ENCODE measurements around the gene RBMX.
A peak's percentile ranks its signal among the peaks of the same experiment; 100 is the strongest.

RBMX gene

DNA sequence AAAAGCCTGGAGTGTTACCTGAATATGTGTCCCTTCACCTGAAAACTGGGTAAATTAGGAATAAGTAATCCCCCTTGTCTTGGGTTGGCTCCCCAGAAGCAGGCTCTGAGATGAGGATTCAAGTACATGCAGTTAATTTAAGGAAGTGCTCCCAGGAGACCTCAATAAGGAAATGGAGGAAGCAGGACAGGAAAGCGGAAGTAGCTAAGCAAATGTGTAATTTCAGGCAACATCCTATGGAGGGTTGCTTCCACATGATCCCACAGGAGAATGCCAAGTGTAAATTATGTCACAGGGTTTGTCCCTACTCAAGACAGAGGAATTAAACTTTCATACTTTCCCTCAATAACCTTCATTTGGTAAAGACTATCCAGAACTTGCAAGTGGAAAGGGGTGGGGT is 51.7 kb downstream of the RBMX start:
- no peak for DNase-seq

DNA sequence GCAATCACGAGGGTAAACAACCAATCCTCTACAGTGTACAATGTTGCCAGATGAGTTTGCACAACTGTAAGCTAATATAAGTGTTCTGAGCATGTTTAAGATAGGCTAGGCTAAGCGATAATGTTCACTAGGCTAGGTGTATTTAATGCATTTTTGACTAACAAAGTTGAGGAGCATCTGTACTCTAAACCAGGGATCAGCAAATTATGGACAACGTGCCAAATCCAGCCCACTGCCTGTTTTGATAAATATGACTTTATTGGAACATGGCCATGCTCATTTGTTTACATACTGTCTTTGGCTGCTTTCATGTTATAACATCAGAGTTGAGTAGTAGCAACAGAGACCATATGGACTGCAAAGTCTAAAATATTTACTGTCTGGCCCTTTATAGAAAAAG is 53.5 kb downstream of the RBMX start:
- DNase-seq: peak; percentile 52

GRCh38 chrX:136825771-136826170 is 54.8 kb downstream of the RBMX start:
- DNase-seq: no peak
